ENCODE measurements around the gene PHB1. TPM values are rescaled to one million over a fixed set of nuclear protein-coding genes. Genes with fewer than 3 reads are reported as not detected.
A peak's percentile ranks its signal among the peaks of the same experiment; 100 is the strongest.
"Not testable (repeated sequence)": the region's sequence is repeated elsewhere in the genome, so short reads cannot be mapped to it uniquely, and the experiment has no call there.

Gene PHB1
- total RNA-seq, 1 donor from 2014 or later = 114 TPM

DNA sequence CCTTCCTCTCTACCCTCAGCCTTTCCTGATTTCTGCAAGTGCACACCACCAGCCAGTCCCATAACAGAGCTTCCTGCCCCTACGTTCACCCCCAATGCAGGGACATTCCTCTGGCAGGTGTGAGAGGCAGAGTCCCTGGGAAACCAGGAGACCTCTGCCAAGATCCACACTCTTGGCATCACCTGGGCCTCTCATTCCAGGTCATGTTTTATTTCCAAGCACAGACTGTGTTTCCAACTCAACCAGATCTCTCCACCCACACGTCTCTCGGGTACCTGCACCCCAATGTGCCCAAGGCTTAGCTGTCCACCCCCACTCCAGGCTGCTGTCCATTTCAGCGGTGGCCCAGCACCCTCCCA, 21.0 kb upstream of the PHB1 start:
- Mint-ChIP-seq H3K27ac (ENCODE audit: unreplicated experiment) (no peak overlapping the region), H3K27me3 (ENCODE audit: low read depth) (peaks cover 28% of the 10 kb centered on the region), H3K9me3 (ENCODE audit: low read depth) (no peaks in the 10 kb centered on the region), H3K4me1 (ENCODE audit: low read depth) (peaks cover 18% of the 10 kb centered on the region), H3K4me3 (ENCODE audit: unreplicated experiment) (no peak overlapping the region), H3K36me3 (ENCODE audit: low read depth) (no peaks in the 10 kb centered on the region)
- TF ChIP-seq, protein P1, sequence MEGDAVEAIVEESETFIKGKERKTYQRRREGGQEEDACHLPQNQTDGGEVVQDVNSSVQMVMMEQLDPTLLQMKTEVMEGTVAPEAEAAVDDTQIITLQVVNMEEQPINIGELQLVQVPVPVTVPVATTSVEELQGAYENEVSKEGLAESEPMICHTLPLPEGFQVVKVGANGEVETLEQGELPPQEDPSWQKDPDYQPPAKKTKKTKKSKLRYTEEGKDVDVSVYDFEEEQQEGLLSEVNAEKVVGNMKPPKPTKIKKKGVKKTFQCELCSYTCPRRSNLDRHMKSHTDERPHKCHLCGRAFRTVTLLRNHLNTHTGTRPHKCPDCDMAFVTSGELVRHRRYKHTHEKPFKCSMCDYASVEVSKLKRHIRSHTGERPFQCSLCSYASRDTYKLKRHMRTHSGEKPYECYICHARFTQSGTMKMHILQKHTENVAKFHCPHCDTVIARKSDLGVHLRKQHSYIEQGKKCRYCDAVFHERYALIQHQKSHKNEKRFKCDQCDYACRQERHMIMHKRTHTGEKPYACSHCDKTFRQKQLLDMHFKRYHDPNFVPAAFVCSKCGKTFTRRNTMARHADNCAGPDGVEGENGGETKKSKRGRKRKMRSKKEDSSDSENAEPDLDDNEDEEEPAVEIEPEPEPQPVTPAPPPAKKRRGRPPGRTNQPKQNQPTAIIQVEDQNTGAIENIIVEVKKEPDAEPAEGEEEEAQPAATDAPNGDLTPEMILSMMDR (IDR thresholded peaks at IDR 0.05) = no peak
- no peak for DNase-seq (ENCODE audit: low spot score)

DNA sequence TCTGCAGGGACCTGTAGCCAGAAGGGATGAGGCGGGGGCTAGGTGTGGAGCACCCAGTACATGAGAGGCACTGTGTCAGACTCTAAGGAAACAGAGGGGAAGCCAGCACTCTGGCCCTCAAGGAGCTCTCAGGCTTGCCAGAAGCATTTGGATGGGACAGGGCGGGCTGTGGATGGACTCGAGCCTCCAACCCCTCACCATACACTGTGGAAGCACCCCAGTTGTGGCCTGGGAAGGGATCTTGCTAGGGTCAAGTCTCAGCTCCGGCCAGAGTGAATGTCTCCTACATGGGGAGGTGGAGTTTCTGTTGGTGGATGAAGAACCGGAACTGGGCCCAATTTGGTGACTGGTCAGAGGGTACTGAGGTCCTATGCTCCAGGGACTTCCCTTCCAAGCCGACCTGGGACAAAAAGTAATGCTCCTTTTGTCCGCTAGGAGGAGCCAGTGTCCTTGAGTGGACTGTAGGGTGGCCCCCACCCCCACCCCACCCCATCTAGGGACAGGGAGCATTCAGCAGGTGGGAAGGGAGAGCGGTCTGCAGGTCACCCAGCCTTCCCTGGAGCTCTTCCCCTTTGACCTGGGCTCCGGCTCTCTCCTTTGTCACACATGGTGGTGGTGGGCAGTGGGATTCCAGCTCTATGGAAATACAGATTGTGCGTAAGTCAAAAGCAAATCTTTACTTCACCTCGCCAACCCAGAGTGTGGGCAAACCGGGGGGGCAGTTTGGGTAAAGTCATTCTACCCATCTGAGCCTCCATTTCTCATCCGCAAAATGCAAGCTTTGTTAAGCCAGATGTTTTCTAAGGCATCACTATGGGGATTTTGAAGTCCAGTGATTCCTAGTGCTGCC, 20.4 kb upstream of the PHB1 start:
- Mint-ChIP-seq H3K27ac (ENCODE audit: unreplicated experiment) (no peak overlapping the region), H3K4me3 (ENCODE audit: unreplicated experiment) (no peak overlapping the region), H3K36me3 (ENCODE audit: low read depth) (no peaks in the 10 kb centered on the region), H3K9me3 (ENCODE audit: low read depth) (no peaks in the 10 kb centered on the region), H3K27me3 (ENCODE audit: low read depth) (peaks cover 28% of the 10 kb centered on the region), H3K4me1 (ENCODE audit: low read depth) (peaks cover 18% of the 10 kb centered on the region)
- TF ChIP-seq, protein P1 (IDR thresholded peaks at IDR 0.05) = peak; percentile 91
- DNase-seq (ENCODE audit: low spot score) = no peak

DNA sequence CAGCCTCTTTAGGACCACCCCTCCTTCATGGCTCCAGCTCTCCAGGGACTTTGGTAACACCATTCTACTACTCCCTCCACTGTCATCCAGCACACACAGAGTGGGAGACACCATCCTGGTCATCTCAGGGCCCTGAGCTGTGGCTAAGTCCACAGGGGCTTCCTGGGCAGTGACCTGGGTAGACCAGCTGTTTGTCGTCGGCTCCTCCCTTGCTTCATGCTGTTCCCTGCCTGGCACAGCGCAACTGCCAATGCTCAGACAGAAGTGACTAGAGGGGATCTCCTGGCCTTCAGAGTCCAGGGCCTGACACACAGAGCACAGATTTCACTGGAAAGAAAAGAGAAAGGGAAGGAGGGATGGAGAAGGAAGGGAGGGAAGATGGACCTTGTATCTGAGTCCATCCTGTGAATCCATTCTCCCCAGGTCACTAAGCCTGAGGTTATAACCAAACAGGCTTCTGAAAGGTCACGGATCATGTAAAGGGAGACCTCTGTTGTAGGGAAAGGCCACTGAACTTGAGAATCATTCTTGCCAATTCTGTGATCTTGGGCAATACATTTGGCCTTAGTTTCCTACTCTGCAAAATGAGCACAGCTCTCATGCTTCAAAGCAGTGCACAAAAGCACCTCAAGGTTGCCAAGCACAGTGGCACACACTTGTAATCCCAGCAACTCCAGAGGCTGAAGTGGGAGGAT, 18.5 kb upstream of the PHB1 start:
- Mint-ChIP-seq H3K27ac (ENCODE audit: unreplicated experiment) (no peak overlapping the region), H3K9me3 (ENCODE audit: low read depth) (no peaks in the 10 kb centered on the region), H3K4me3 (ENCODE audit: unreplicated experiment) (no peak overlapping the region), H3K36me3 (ENCODE audit: low read depth) (no peaks in the 10 kb centered on the region), H3K27me3 (ENCODE audit: low read depth) (peaks cover 23% of the 10 kb centered on the region), H3K4me1 (ENCODE audit: low read depth) (peaks cover 2% of the 10 kb centered on the region)
- TF ChIP-seq, protein P1 (IDR thresholded peaks at IDR 0.05) = no peak
- DNase-seq (ENCODE audit: low spot score) = no peak

DNA sequence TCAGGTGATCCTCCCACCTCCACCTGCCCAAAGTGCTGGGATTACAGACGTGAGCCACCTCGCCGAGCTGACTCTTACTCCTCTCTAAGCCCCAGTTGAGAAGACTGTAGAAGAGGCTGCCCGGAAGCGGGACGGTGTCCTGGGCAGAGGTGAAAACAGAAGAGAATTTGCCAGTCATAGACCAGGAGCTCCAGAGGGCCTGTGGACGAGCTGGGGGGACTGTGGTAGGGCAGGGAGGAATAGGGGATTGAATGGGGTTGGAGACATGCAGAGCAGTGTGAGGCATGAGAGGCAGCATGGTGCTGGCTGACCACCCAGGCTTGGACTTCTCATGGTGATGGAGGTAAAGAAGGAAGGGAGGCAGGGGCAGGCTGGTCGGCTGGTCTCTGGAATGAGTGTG, 17.1 kb upstream of the PHB1 start:
- H3K4me1 Mint-ChIP-seq (ENCODE audit: low read depth) = no peaks in the 10 kb centered on the region
- no peak for DNase-seq (ENCODE audit: low spot score)
- no peaks in the 10 kb centered on the region for H3K9me3 Mint-ChIP-seq (ENCODE audit: low read depth)
- peaks cover 2% of the 10 kb centered on the region for H3K36me3 Mint-ChIP-seq (ENCODE audit: low read depth)
- no peak overlapping the region for H3K4me3 Mint-ChIP-seq (ENCODE audit: unreplicated experiment)
- H3K27ac Mint-ChIP-seq (ENCODE audit: unreplicated experiment) = no peak overlapping the region
- H3K27me3 Mint-ChIP-seq (ENCODE audit: low read depth) = peaks cover 28% of the 10 kb centered on the region
- TF ChIP-seq, protein P1 (IDR thresholded peaks at IDR 0.05) = no peak

DNA sequence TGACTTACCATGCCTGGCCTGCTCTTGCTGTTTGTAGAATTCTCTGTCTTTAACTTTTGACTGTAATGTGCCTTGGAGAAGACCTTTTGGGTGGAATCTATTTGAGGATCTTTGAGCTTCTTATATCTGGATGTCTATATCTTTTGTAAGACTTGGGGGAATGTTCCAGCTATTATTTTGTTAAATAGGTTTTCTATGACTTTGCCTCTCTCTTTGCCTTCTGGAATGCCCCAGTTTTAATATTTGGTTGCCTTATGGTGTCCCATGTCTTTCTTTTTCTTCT, 10.3 kb upstream of the PHB1 start:
- no peak for DNase-seq (ENCODE audit: low spot score)
- Mint-ChIP-seq H3K4me1 (ENCODE audit: low read depth) (no peaks in the 10 kb centered on the region), H3K27me3 (ENCODE audit: low read depth) (peaks cover 29% of the 10 kb centered on the region), H3K4me3 (ENCODE audit: unreplicated experiment) (no peak overlapping the region), H3K9me3 (ENCODE audit: low read depth) (peaks cover 22% of the 10 kb centered on the region), H3K36me3 (ENCODE audit: low read depth) (peaks cover 7% of the 10 kb centered on the region), H3K27ac (ENCODE audit: unreplicated experiment) (no peak overlapping the region)
- TF ChIP-seq, protein P1 (IDR thresholded peaks at IDR 0.05) = no peak

DNA sequence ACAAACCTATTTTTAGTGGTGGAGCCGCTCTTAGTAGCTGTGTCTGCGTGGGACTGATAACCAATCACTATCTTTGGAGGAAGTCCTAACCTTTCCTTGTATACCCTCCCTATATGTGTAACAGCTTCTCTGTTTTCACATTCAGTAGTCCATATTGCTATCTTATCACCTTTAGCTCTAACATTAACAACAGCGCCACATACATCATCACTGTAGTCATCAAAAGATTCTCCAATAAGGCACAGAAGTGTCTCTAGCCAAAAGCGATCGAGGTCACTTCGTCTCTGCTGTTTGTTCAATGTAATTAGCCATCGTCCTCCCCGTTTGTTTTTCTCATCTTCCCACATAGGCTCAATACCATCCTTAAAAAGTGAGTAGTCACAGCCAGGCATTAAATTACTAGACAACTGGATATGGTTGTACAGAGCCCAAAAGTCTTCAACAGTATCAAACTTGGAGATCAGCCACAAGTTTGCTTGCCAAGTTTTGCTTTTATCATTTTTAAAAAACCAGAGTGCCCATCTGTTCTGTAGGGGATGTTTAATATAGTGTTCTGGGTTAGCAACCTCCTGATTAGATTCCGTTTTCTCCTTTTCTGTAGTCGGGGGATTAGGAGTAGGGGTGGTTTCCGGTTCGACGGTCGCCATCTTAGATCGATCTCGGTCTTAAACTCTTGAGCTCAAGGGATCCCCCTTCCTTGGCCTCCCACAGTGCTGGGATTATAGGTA, 9.8 kb upstream of the PHB1 start:
- H3K27ac Mint-ChIP-seq (ENCODE audit: unreplicated experiment) = not testable (repeated sequence)

More for the DNA sequence above, 9.8 kb upstream of the PHB1 start:
- Mint-ChIP-seq H3K9me3 (ENCODE audit: low read depth) (peaks cover 22% of the 10 kb centered on the region), H3K27me3 (ENCODE audit: low read depth) (peaks cover 29% of the 10 kb centered on the region)
- not testable (repeated sequence) for H3K4me1 Mint-ChIP-seq (ENCODE audit: low read depth); DNase-seq (ENCODE audit: low spot score); H3K4me3 Mint-ChIP-seq (ENCODE audit: unreplicated experiment); H3K36me3 Mint-ChIP-seq (ENCODE audit: low read depth)

Measured in chondrocyte (in vitro differentiated cells).